ENCODE data around the gene AGBL2.

DNA sequence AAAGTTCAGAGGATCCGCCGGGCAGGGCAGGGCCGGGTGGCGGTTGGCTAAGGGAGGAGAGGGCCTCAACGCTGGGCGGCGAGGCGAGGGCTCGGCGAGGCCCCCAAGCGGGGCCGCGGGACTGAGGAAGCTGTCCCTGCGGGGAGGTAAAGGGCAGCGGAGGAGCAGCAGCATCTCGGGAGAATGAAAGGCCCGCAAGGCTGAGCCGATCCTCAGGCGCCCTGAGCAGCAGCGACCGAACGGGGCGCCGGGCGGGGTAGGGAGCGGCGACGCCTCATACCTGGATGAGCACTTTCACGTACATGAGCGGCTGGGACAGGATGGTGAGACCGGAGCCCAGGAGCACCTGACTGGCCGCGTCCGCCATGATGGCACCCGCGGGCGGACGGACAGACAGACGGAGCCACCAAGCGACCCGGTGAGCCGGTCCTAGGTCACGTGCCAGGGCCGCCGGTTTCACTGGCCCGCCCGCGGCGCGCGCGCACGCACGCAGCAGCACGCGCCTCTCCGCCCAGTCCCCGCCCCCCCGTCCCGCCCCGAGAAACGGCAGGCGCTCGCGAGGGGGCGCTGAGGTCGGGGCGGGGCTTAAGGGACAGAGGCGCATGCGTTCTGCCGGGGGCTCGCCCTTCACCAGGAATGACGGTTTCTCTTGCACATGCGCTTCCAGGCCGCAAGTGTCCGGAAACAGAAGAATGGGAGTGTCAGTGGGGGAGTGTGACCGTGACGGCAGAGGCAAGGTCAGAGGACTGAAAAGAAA, 72.9 kb downstream of the AGBL2 start, which contains the start of gene MTCH2:
- peak; percentile 2 for TF ChIP-seq EP300 (IDR thresholded peaks at IDR 0.05; ENCODE audit: low read depth)
- TF ChIP-seq, protein P1, sequence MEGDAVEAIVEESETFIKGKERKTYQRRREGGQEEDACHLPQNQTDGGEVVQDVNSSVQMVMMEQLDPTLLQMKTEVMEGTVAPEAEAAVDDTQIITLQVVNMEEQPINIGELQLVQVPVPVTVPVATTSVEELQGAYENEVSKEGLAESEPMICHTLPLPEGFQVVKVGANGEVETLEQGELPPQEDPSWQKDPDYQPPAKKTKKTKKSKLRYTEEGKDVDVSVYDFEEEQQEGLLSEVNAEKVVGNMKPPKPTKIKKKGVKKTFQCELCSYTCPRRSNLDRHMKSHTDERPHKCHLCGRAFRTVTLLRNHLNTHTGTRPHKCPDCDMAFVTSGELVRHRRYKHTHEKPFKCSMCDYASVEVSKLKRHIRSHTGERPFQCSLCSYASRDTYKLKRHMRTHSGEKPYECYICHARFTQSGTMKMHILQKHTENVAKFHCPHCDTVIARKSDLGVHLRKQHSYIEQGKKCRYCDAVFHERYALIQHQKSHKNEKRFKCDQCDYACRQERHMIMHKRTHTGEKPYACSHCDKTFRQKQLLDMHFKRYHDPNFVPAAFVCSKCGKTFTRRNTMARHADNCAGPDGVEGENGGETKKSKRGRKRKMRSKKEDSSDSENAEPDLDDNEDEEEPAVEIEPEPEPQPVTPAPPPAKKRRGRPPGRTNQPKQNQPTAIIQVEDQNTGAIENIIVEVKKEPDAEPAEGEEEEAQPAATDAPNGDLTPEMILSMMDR (IDR thresholded peaks at IDR 0.05): peak in 4 of 5 experiments; percentile 24 to 57 (median 46)
